NB4 (cell line): Measurements from ENCODE around the gene SPPL3.

ENCODE experiments used
- MAX ChIP-seq: IDR thresholded peaks from 2 replicates; pipeline ENCODE4 v1.6.1; 2011; ENCODE audit warnings: low read depth, low read length
- MYC ChIP-seq: IDR thresholded peaks from 2 replicates; pipeline ENCODE4 v1.6.1; 2011; ENCODE audit warnings: low read depth, low read length
- POLR2A ChIP-seq: IDR thresholded peaks from 2 replicates; pipeline ENCODE4 v1.6.1; 2011; ENCODE audit warnings: mild to moderate bottlenecking; ENCODE audit not compliant: insufficient read length; ENCODE audit errors: extremely low read depth
- TF ChIP-seq, protein P1 (sequence below): IDR thresholded peaks from one replicate; pipeline ENCODE4 v1.5.1; 2012; ENCODE audit warnings: low read depth, low read length

GRCh38 chr12:120939523-120939922 lies 35.4 kb upstream of the SPPL3 start:
- TF ChIP-seq, protein P1, sequence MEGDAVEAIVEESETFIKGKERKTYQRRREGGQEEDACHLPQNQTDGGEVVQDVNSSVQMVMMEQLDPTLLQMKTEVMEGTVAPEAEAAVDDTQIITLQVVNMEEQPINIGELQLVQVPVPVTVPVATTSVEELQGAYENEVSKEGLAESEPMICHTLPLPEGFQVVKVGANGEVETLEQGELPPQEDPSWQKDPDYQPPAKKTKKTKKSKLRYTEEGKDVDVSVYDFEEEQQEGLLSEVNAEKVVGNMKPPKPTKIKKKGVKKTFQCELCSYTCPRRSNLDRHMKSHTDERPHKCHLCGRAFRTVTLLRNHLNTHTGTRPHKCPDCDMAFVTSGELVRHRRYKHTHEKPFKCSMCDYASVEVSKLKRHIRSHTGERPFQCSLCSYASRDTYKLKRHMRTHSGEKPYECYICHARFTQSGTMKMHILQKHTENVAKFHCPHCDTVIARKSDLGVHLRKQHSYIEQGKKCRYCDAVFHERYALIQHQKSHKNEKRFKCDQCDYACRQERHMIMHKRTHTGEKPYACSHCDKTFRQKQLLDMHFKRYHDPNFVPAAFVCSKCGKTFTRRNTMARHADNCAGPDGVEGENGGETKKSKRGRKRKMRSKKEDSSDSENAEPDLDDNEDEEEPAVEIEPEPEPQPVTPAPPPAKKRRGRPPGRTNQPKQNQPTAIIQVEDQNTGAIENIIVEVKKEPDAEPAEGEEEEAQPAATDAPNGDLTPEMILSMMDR: no peak
- TF ChIP-seq POLR2A (no peak), MAX (0 out of 2 replicates have a peak, but pooled peaks have one; percentile 33), MYC (peak; percentile 32; the same call in 1 of the 2 replicates)
